ENCODE measurements around the gene LRRC49. TPM values are rescaled to one million over a fixed set of nuclear protein-coding genes. Genes with fewer than 3 reads are reported as not detected.
A peak's percentile ranks its signal among the peaks of the same experiment; 100 is the strongest.

LRRC49 gene
- total and polyA plus RNA-seq, 2 of the 13 experiments (the other 11 are each of a cell fraction or from before 2014, with no cell fraction given) = 0.57 to 1.00 TPM

DNA sequence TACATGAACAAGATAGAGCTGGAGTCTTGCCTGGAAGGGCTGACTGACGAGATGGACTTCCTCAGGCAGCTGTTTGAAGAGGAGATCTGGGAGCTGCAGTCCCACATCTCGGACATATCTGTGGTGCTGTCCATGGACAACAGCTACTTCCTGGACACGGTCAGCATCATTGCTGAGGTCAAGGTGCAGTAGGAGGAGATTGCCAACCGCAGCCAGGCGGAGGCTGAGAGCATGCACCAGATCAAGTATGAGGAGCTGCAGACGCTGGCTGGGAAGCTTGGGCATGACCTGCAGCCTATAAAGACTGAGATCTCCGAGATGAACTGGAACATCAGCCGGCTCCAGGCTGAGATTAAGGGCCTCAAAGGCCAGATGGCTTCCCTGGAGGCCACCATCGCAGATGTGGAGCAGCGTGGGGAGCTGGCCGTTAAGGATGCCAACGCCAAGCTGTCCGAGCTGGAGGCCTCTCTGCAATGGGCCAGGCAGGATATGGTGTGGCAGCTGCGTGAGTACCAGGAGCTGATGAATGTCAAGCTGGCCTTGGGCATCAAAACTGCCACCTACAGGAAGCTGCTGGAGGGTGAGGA, 33.2 kb upstream of the LRRC49 start (continued):
- TF ChIP-seq, protein P1, sequence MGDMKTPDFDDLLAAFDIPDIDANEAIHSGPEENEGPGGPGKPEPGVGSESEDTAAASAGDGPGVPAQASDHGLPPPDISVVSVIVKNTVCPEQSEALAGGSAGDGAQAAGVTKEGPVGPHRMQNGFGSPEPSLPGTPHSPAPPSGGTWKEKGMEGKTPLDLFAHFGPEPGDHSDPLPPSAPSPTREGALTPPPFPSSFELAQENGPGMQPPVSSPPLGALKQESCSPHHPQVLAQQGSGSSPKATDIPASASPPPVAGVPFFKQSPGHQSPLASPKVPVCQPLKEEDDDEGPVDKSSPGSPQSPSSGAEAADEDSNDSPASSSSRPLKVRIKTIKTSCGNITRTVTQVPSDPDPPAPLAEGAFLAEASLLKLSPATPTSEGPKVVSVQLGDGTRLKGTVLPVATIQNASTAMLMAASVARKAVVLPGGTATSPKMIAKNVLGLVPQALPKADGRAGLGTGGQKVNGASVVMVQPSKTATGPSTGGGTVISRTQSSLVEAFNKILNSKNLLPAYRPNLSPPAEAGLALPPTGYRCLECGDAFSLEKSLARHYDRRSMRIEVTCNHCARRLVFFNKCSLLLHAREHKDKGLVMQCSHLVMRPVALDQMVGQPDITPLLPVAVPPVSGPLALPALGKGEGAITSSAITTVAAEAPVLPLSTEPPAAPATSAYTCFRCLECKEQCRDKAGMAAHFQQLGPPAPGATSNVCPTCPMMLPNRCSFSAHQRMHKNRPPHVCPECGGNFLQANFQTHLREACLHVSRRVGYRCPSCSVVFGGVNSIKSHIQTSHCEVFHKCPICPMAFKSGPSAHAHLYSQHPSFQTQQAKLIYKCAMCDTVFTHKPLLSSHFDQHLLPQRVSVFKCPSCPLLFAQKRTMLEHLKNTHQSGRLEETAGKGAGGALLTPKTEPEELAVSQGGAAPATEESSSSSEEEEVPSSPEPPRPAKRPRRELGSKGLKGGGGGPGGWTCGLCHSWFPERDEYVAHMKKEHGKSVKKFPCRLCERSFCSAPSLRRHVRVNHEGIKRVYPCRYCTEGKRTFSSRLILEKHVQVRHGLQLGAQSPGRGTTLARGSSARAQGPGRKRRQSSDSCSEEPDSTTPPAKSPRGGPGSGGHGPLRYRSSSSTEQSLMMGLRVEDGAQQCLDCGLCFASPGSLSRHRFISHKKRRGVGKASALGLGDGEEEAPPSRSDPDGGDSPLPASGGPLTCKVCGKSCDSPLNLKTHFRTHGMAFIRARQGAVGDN (CRISPR knock-in tag; IDR thresholded peaks at IDR 0.05) = peak; percentile 39
- TF ChIP-seq ELF1 (CRISPR knock-in tag; IDR thresholded peaks at IDR 0.05) (peak; percentile 73), ZFP90 (CRISPR knock-in tag; IDR thresholded peaks at IDR 0.05; ENCODE audit: borderline replicate concordance) (no peak)

GRCh38 chr15:70859998-70860397, 32.6 kb upstream of the LRRC49 start:
- in situ Hi-C loops (cut with HindIII; ENCODE audit: extremely low pct_ligation_motif_present, low pct_unique_long_range_greater_than_20kb) (no loop called here), intact Hi-C loops (cut with micrococcal nuclease; ENCODE audit: unreplicated experiment) (no loop called here)
- Histone ChIP-seq H4K20me1 (ENCODE audit: insufficient read depth, low read length) (no peaks in the 10 kb centered on the region), H3K9me3 (ENCODE audit: low read length) (no peaks in the 10 kb centered on the region), H3K9ac (ENCODE audit: insufficient read depth, low read depth, low read length) (no peak overlapping the region), H3K4me1 (ENCODE audit: insufficient read depth, low read length) (peaks cover 29% of the 10 kb centered on the region), H3K4me2 (ENCODE audit: low read depth, low read length) (peak overlapping the region; percentile 71; the same call in 1 of the 2 replicates), H3K4me3 (replicated peaks in 1 of 3; ENCODE audit: insufficient read depth in 1 of 3, low read depth in 2 of 3, low read length in 3 of 3) (no peak overlapping the region), H3K27ac (ENCODE audit: extremely low read length, insufficient read depth, low read length) (no peak overlapping the region), H3K36me3 (replicated peaks in 1 of 2; ENCODE audit: control insufficient read depth in 1 of 2, insufficient read depth in 2 of 2, low read length in 2 of 2) (no peaks in the 10 kb centered on the region), H3K79me2 (ENCODE audit: insufficient read depth, low read length) (no peaks in the 10 kb centered on the region), H2AFZ (ENCODE audit: low read length) (no peak overlapping the region), H3K27me3 (ENCODE audit: control insufficient read depth in 1 of 2, insufficient read depth in 2 of 2, low read length in 2 of 2) (no peaks in the 10 kb centered on the region; a peak in 2 of 5 replicates)
- BruUV-seq (replicated peaks) = no TSS peak
- FAIRE-seq (no peak), DNase-seq (ENCODE audit: low spot score) (no peak), ATAC-seq (no peak)
- POLR2A ChIA-PET = interaction anchor here (1.3 to 2.1 kb wide), 3 partner anchors 10 to 26 kb away, joined by 3 to 11 read pairs (median 4); no protein-coding TSS in a partner anchor
- CTCF ChIA-PET (ENCODE audit: low intra/inter-chr PET ratio, low total read pairs) = no interaction called here
- WGBS (ENCODE audit: low lambda C conversion rate) = 65% methylated on average over 4 of the region's 11 CpGs
- TF ChIP-seq MNT (IDR thresholded peaks at IDR 0.05) (no peak), HNRNPL (IDR thresholded peaks at IDR 0.05; ENCODE audit: low read depth, low read length) (no peak), HDAC6 (IDR thresholded peaks at IDR 0.05; ENCODE audit: low read depth, low read length) (no peak), NFRKB (IDR thresholded peaks at IDR 0.05) (no peak), ZNF496 (CRISPR knock-in tag; IDR thresholded peaks at IDR 0.05; ENCODE audit: insufficient replicate concordance) (no peak), ZFYVE20 (CRISPR knock-in tag; IDR thresholded peaks at IDR 0.05; ENCODE audit: borderline replicate concordance, low read depth) (no peak), GABPB1 (CRISPR knock-in tag; IDR thresholded peaks at IDR 0.05) (no peak), GTF3A (CRISPR knock-in tag; conservative IDR thresholded peaks at IDR 0.05) (no peak)
- TF ChIP-seq, protein P2, sequence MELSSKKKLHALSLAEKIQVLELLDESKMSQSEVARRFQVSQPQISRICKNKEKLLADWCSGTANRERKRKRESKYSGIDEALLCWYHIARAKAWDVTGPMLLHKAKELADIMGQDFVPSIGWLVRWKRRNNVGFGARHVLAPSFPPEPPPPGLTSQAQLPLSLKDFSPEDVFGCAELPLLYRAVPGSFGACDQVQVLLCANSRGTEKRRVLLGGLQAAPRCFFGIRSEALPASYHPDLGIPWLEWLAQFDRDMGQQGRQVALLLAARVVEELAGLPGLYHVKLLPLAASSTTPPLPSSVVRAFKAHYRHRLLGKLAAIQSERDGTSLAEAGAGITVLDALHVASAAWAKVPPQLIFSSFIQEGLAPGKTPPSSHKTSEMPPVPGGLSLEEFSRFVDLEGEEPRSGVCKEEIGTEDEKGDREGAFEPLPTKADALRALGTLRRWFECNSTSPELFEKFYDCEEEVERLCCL (CRISPR knock-in tag; IDR thresholded peaks at IDR 0.05; ENCODE audit: borderline replicate concordance) = no peak
- TF ChIP-seq, protein P3, sequence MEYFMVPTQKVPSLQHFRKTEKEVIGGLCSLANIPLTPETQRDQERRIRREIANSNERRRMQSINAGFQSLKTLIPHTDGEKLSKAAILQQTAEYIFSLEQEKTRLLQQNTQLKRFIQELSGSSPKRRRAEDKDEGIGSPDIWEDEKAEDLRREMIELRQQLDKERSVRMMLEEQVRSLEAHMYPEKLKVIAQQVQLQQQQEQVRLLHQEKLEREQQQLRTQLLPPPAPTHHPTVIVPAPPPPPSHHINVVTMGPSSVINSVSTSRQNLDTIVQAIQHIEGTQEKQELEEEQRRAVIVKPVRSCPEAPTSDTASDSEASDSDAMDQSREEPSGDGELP (IDR thresholded peaks at IDR 0.05; ENCODE audit: borderline replicate concordance, low read depth) = no peak
- TF ChIP-seq, protein P4, sequence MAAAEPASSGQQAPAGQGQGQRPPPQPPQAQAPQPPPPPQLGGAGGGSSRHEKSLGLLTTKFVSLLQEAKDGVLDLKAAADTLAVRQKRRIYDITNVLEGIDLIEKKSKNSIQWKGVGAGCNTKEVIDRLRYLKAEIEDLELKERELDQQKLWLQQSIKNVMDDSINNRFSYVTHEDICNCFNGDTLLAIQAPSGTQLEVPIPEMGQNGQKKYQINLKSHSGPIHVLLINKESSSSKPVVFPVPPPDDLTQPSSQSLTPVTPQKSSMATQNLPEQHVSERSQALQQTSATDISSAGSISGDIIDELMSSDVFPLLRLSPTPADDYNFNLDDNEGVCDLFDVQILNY (CRISPR knock-in tag; conservative IDR thresholded peaks at IDR 0.05) = no peak

All from HepG2 (cell line).